GM20431 (cell line): ENCODE measurements around the gene SELENON.
"Not testable (repeated sequence)": the region's sequence is repeated elsewhere in the genome, so short reads cannot be mapped to it uniquely, and the experiment has no call there.

Source experiments
- in situ Hi-C: fragments of 300-500 bp; cut with MseI, MboI; formaldehyde crosslinking; loops from one replicate; pipeline ENCODE4 v1.15.0; 2020; ENCODE audit warnings: low sequenced_read_pairs; ENCODE audit not compliant: unreplicated experiment

SELENON gene

GRCh38 chr1:25820247-25821111 is 20.5 kb downstream of the SELENON start:
- in situ Hi-C loops = no loop called here

GRCh38 chr1:25821112-25821476 is 21.1 kb downstream of the SELENON start:
- in situ Hi-C loops = no loop called here

GRCh38 chr1:25821630-25822091 is 21.7 kb downstream of the SELENON start:
- in situ Hi-C loops = no loop called here

GRCh38 chr1:25825605-25826004 is 25.6 kb downstream of the SELENON start:
- in situ Hi-C loops = no loop called here

GRCh38 chr1:25826571-25826970 is 26.6 kb downstream of the SELENON start:
- in situ Hi-C loops = no loop called here

GRCh38 chr1:25828491-25828890 is 28.5 kb downstream of the SELENON start:
- in situ Hi-C loops = no loop called here

GRCh38 chr1:25829046-25829445 is 29.1 kb downstream of the SELENON start:
- in situ Hi-C loops = no loop called here

GRCh38 chr1:25831569-25832196 is 31.7 kb downstream of the SELENON start:
- in situ Hi-C loops = no loop called here

- in situ Hi-C loops = no loop called here
These were observed 32.5 kb downstream of the SELENON start for GRCh38 chr1:25832336-25833037.

GRCh38 chr1:25833158-25833557 is 33.2 kb downstream of the SELENON start:
- in situ Hi-C loops = no loop called here

GRCh38 chr1:25834894-25835293 is 34.9 kb downstream of the SELENON start:
- in situ Hi-C loops = no loop called here

GRCh38 chr1:25836695-25837094 is 36.7 kb downstream of the SELENON start:
- in situ Hi-C loops = no loop called here

- in situ Hi-C loops = no loop called here
These were observed 37.4 kb downstream of the SELENON start for GRCh38 chr1:25837262-25837875.

- in situ Hi-C loops = not testable (repeated sequence)
These were observed 39.8 kb downstream of the SELENON start for GRCh38 chr1:25839808-25840207.

- in situ Hi-C loops = no loop called here
These were observed 43.5 kb downstream of the SELENON start for GRCh38 chr1:25843483-25843882.

GRCh38 chr1:25844536-25845337 is 44.7 kb downstream of the SELENON start:
- in situ Hi-C loops = no loop called here

GRCh38 chr1:25845664-25846063 is 45.7 kb downstream of the SELENON start:
- in situ Hi-C loops = no loop called here

- in situ Hi-C loops = no loop called here
These were observed 47.9 kb downstream of the SELENON start for GRCh38 chr1:25847929-25848328.

GRCh38 chr1:25848531-25848930 is 48.5 kb downstream of the SELENON start:
- in situ Hi-C loops = no loop called here

- in situ Hi-C loops = no loop called here
These were observed 54.6 kb downstream of the SELENON start for GRCh38 chr1:25854554-25854953.
